HTERT RPE-1 (cell line): Measurements from ENCODE around the gene CCBE1.

Experiments
- in situ Hi-C: fragments of 300-500 bp; cut with MboI; formaldehyde crosslinking; loops from 4 replicates; pipeline ENCODE4 v1.14.3; 2020; ENCODE audit warnings: low sequenced_read_pairs

CCBE1 gene

GRCh38 chr18:59623456-59624368 is 73.5 kb downstream of the CCBE1 start:
- in situ Hi-C loops, result no loop called here

- in situ Hi-C loops, result no loop called here
Observed at GRCh38 chr18:59621027-59621426, 76.2 kb downstream of the CCBE1 start.

- in situ Hi-C loops, result no loop called here
Observed at GRCh38 chr18:59620381-59620780, 76.8 kb downstream of the CCBE1 start.

GRCh38 chr18:59619816-59620215 is 77.4 kb downstream of the CCBE1 start:
- in situ Hi-C loops, result no loop called here

GRCh38 chr18:59617468-59617932 is 79.7 kb downstream of the CCBE1 start:
- in situ Hi-C loops, result no loop called here

GRCh38 chr18:59616501-59616900 is 80.7 kb downstream of the CCBE1 start:
- in situ Hi-C loops, result no loop called here

- in situ Hi-C loops, result no loop called here
Observed at GRCh38 chr18:59613903-59614302, 83.3 kb downstream of the CCBE1 start.

GRCh38 chr18:59612381-59612780 is 84.8 kb downstream of the CCBE1 start:
- in situ Hi-C loops, result no loop called here

- in situ Hi-C loops, result no loop called here
Observed at GRCh38 chr18:59610546-59611140, 86.6 kb downstream of the CCBE1 start.

GRCh38 chr18:59609654-59610053 is 87.6 kb downstream of the CCBE1 start:
- in situ Hi-C loops, result no loop called here

- in situ Hi-C loops, result no loop called here
Observed at GRCh38 chr18:59607471-59607870, 89.8 kb downstream of the CCBE1 start.

- in situ Hi-C loops, result no loop called here
Observed at GRCh38 chr18:59607078-59607379, 90.2 kb downstream of the CCBE1 start.

GRCh38 chr18:59606193-59607077 is 90.8 kb downstream of the CCBE1 start:
- in situ Hi-C loops, result no loop called here

- in situ Hi-C loops, result no loop called here
Observed at GRCh38 chr18:59605633-59606192, 91.5 kb downstream of the CCBE1 start.

- in situ Hi-C loops, result no loop called here
Observed at GRCh38 chr18:59604877-59605276, 92.3 kb downstream of the CCBE1 start.

GRCh38 chr18:59597049-59597448 is 100.2 kb downstream of the CCBE1 start:
- in situ Hi-C loops, result no loop called here

- in situ Hi-C loops, result no loop called here
Observed at GRCh38 chr18:59593291-59593717, 103.9 kb downstream of the CCBE1 start.

- in situ Hi-C loops, result no loop called here
Observed at GRCh38 chr18:59592624-59593023, 104.6 kb downstream of the CCBE1 start.

- in situ Hi-C loops, result no loop called here
Observed at GRCh38 chr18:59582395-59582794, 114.8 kb downstream of the CCBE1 start.

- in situ Hi-C loops, result no loop called here
Observed at GRCh38 chr18:59579509-59579908, 117.7 kb downstream of the CCBE1 start.

GRCh38 chr18:59577386-59577655 is 119.9 kb downstream of the CCBE1 start:
- in situ Hi-C loops, result no loop called here
